Measurements from ENCODE around the gene IPMK.

Gene IPMK

DNA sequence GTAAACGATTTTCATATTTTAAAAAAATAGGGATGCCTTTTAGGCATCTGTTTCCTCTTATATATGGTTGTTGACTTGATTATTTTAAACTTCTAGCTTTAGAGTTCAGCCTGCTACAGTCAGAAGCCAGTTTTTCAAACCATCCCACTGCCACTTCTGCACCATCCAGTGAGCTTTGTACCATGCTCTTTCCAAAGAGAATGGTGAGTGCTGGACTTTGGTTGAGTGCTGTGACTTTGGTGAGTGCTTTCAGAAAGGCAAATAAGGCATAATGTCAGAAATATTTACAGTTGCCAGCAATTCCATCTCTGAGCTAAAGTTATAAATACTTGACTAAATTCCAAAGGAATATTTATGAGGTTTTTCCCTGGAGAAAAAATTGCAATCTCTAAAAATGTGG, 117.4 kb downstream of the IPMK start:
- DNase-seq = no peak

DNA sequence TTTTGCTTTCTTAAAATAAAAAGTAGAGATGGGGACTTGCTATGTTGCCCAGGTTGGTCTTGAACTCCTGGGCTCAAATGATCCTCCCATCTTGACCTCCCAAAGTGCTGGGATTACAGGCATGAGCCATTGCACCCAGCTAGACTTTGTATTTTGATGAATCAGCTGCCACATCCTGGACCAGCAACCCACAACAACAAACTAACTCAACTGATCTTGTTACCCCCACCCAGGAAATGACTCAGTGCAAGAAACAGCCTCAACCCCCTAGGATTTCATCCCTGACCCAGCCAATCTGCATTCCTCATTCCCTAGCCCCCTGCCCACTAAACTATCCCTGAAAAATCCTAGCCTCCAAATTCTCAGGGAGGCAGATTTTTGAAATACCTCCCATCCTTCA, 123.8 kb downstream of the IPMK start:
- DNase-seq = no peak
